Breast epithelium (tissue), 3 donors: ENCODE data around the gene PRR33.

Experiments used
- CTCF ChIP-seq, 3 donors: fragments of 450-650 bp; IDR thresholded peaks; one replicate each; pipeline ENCODE4 v1.5.1; 2016 to 2017; ENCODE audit warnings: antibody characterized with exemption in 3 of 3, mild to moderate bottlenecking in 3 of 3, moderate library complexity in 3 of 3
- POLR2A ChIP-seq: fragments of 450-650 bp; IDR thresholded peaks from one replicate; pipeline ENCODE4 v1.6.1; 2016; ENCODE audit warnings: antibody characterized with exemption, mild to moderate bottlenecking, moderate library complexity
- POLR2AphosphoS5 ChIP-seq, 3 donors: sonication (generic); formaldehyde crosslinking; IDR thresholded peaks; one replicate each; pipeline ENCODE4 v1.6.1; 2017; ENCODE audit warnings: antibody characterized with exemption in 3 of 3

- TF ChIP-seq POLR2A (no peak), CTCF (IDR thresholded peaks at IDR 0.05) (no peak), POLR2AphosphoS5 (IDR thresholded peaks at IDR 0.05) (no peak)
Observed at GRCh38 chr11:1868056-1868635, 23.5 kb downstream of the PRR33 start.
